CD4-positive, alpha-beta T cell treated with Interleukin-4 for 4 hours (primary cell): ENCODE measurements around the gene RAI14.

Experiments
- DNase-seq: peaks from one replicate; pipeline ENCODE4 v3.0.0-alpha.2; 2020

RAI14 gene

DNA sequence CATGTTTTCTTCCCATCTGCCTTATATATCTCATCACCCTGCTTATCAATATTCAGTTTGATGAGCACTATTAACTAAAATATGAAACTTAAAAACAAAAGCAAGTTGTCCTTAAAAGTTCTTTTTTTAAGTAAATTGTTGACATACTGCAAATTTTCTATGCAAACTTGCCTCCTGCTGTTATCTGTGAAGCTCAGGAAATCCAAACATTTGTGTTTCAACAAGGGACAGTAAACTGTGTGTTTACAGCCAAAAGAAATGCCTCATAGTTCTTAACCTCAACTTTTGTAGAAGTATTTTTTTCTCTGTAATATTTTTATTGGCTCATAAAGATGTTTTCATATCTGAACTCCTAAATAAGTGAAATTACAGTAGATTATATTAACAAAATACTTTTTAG lies 175.2 kb downstream of the RAI14 start:
- no peak for DNase-seq

DNA sequence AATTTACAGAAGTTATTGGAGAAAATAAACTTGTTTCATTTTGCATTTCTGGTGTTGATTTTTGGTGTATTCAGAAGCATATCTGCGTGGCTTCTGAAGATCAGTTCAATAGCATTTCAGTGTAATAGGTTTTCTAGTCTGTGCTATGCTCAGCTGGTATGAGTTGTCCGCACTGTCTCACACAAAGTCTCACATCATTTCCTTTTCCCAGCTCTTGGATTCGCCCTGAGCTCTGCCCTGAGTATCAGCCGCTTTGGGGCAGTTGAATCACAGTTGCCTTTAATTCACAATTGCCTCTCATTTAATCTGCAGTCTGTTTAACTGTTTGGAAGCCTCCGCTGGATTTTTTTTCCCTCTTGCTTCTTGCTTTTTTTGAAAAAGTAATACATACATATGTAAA lies 176.4 kb downstream of the RAI14 start:
- DNase-seq: no peak

GRCh38 chr5:34833090-34833489 lies 177.0 kb downstream of the RAI14 start:
- no peak for DNase-seq

DNA sequence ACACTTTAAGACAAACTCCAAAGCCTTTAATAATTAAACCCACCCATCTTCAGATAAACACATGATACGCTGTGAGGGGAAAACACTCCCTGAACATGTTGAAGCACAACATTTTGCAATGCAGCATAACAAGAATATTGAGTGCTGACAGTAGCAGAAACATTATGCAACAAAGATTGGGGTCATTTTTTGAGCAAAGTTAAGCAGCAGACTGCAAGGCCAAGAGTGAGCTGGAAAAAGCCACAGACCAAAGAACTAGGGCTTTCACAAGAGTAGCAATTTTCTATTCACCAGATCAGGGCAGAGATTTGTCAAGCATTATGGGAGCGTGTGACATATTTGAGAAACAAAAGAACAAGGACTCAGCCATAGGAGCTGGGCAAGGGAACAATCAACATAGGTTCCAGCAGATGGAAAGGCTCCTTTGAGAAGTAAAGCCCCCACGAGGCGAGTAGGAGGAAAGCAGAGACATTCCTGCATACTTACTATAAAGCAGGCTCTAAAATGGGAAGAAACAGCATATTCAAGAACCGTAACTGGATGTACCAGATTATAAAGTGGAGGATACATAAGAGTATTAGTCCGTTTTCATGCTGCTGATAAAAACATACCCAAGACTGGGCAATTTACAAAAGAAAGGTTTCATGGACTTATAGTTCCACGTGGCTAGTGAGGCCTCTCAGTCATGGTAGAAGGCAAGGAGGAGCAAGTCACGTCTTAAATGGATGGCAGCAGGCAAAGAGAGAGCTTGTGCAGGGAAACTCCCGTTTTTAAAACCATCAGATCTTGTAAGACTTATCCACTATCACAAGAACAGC lies 178.1 kb downstream of the RAI14 start:
- DNase-seq: no peak

DNA sequence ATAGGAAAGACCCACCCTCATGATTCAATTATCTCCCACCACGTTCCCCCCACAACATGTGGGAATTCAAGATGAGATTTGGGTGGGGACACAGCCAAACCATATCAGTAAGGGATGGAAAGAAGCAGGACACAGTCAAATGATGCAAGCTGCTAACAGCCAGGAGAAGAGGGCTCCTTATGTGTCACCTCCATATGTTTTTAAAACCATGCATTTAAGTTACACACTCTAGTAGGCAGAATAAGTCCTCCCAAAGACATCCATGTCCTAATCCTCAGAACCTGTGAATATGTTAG lies 178.6 kb downstream of the RAI14 start:
- DNase-seq: no peak

GRCh38 chr5:34835664-34836063 lies 179.5 kb downstream of the RAI14 start:
- DNase-seq: no peak

- peak; percentile 95 for DNase-seq
These were observed 182.9 kb downstream of the RAI14 start, which contains the start of gene TTC23L for GRCh38 chr5:34838785-34839714. TSS of gene TTC23L (plus strand) at chr5:34839164. CDS start at chr5:34840672, 1,508 bp downstream.

GRCh38 chr5:34841816-34842215 lies 185.7 kb downstream of the RAI14 start:
- DNase-seq: no peak

- DNase-seq: no peak
These were observed 186.4 kb downstream of the RAI14 start for GRCh38 chr5:34842554-34842953.

- no peak for DNase-seq
These were observed 187.4 kb downstream of the RAI14 start for GRCh38 chr5:34843497-34843896.

DNA sequence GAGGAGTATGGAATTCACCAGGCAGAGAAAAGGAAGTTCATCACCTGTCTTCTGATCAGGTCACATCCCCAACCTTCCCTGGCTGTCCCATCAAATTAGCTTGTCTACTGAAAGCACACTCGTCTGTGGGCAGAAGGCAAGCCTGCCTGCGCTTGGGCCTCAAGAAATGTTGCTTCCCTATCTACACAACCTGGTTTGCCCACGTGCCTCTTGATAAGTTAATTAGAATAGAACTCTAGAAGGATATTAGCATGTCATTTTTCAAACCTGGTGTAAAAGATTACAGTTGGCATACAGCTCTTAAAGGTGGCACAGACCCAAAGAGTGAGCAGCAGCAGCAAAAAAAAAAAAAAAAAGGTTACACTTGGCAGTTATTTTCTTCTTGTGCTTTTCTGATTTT lies 188.0 kb downstream of the RAI14 start:
- no peak for DNase-seq

DNA sequence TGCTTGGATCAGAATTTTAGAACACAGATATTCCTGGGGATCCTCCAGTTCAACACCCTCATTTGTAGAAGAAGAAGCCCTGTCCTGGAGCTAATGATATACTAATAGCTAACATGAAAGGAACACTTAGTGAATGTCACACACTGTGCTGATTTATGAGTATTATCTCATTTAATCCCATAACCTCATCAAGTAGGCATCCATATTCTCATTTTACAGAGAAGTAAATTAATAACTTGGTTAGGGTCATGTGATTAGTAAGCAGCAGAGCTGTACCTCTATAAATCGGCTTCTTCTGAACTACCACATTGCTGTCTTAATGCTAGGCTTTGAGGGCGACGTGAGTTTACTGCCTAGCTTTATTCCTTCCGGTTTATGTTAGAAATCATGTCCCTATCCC lies 188.9 kb downstream of the RAI14 start:
- DNase-seq: no peak

DNA sequence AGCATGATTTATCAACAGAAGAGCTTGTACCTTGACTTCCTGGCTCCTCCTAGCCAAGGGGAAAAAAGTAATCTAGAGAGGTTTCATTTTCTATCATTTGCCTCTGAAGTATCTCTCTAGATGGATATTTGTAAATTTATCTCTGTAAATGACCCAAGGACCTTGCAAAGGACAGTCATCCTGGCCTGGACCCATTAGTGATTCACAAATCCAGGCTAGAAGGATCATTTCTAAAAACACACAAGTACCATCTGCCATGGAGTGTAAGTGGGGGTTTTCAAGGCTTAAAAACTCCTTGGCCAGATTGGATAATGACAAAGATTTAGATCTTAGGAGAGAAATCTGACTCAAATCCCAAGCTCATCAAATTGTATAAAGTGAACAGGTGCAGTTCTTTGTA lies 190.9 kb downstream of the RAI14 start:
- DNase-seq: no peak

GRCh38 chr5:34847552-34847951 lies 191.4 kb downstream of the RAI14 start:
- DNase-seq: no peak

- DNase-seq: no peak
These were observed 192.1 kb downstream of the RAI14 start for GRCh38 chr5:34848230-34848629.

DNA sequence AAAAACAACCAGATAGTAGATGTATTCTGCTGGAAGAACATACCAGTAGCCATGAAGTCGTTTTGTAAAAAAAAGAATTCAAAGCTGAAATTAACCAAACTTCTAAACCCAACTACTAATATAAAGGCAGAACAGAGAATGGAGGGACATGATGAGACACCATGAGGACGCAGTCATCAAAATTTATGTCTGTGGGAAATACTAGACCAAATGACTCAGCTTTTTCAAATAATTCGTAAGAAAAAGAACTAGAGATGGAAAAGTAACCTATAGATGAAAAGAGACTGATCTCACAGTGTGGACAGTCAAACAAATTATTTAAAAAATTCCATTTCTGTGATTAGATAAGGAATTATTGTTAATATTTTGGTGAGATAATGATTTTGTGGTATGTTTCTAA lies 193.1 kb downstream of the RAI14 start:
- no peak for DNase-seq

GRCh38 chr5:34854459-34855174 lies 198.5 kb downstream of the RAI14 start:
- no peak for DNase-seq

- DNase-seq: no peak
These were observed 201.0 kb downstream of the RAI14 start for GRCh38 chr5:34857161-34857560.

DNA sequence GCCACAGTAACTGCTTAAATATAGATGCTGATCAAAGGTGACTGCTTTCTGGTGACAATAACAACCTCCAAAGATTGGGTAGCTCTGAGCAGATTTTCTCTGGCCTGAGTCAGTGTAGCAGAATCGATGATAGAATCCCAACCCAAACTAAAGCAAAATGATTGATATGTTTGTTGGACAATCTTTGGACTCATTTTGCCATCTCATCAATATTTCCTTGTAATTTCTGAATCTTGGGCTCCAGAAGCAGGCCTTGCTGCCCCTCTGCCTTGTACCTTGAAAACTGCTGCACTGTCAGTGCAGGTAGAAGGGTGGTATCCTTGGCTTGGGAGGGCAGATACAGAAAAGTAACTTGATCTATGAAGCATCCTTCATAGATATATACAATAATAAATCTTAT lies 201.8 kb downstream of the RAI14 start:
- no peak for DNase-seq

DNA sequence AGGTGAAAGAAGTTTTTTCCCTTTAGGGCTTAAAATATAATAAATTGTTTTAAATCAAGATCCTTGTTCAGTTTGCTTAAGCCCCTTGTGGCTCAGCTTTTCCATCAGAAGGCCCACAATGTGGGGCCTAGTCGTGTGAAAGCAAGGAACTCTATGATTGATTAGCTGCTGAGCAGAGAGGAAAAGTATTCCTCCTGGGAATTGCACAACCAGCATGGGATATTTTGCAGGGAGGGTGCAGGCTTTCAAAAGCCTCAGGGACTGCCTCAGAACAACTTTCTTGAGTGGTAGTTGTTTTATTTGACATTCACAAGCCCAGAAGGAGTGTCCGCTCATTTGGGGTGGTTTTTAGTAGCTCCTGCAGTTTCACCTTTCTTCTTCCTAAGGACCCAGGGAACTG lies 202.7 kb downstream of the RAI14 start:
- no peak for DNase-seq

DNA sequence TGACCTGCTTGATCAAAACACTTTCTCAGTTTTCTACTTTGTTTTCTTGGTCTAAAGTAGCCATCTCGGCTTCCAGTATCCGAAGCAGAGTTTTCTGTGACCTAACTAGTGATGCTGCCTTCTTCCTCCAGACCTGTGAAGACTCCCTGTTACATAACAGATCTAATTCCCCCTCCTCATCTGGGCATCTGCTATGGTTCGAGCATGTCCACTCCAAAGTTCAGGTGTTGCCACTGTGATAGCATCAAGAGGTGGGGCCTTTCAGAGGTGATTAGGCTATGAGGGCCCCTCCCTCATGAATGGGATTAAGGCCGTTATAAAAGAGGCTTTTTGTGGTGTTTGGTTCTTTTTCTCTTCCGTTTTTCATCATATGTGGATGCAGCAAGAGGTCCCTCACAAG lies 203.1 kb downstream of the RAI14 start:
- no peak for DNase-seq

GRCh38 chr5:34863946-34864345 lies 207.8 kb downstream of the RAI14 start:
- no peak for DNase-seq

- DNase-seq: no peak
These were observed 209.0 kb downstream of the RAI14 start for GRCh38 chr5:34865091-34865490.
